Fibroblast of pulmonary artery (primary cell): ENCODE data around the gene NAP1L5.

Experiments
- DNase-seq: peaks from one replicate; pipeline ENCODE4 v3.0.0-alpha.2; 2010; ENCODE audit warnings: low read depth
- H3K4me3 ChIP-seq: replicated peaks from 2 replicates; pipeline ENCODE4 v1.5.1; 2011; ENCODE audit warnings: low read depth, mild to moderate bottlenecking, control low read depth, low read length, moderate library complexity
- TF ChIP-seq, protein P1 (sequence below): IDR thresholded peaks from 2 replicates; pipeline ENCODE4 v1.5.1; 2011; ENCODE audit warnings: mild to moderate bottlenecking, control low read depth, low read length, inconsistent platforms; ENCODE audit errors: missing control alignments

Gene NAP1L5

DNA sequence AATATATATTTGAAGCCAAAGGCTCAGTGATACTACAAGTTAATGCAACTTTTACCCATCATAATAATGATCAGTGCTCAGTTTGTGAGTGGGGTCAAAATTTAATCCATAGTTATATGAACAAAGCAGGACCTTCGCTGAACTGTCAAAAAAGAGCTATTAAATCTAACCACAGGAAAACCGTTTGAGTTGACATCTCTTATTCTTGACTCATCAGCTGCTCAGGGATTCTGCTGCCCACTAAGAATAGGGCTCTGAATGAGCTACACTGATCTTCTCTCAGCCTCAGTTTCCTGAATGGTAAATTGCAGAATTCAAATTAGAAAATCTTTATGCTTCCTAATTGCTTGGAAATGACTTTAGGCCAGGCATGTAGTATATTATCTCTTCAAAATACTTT is 44.9 kb upstream of the NAP1L5 start:
- TF ChIP-seq, protein P1, sequence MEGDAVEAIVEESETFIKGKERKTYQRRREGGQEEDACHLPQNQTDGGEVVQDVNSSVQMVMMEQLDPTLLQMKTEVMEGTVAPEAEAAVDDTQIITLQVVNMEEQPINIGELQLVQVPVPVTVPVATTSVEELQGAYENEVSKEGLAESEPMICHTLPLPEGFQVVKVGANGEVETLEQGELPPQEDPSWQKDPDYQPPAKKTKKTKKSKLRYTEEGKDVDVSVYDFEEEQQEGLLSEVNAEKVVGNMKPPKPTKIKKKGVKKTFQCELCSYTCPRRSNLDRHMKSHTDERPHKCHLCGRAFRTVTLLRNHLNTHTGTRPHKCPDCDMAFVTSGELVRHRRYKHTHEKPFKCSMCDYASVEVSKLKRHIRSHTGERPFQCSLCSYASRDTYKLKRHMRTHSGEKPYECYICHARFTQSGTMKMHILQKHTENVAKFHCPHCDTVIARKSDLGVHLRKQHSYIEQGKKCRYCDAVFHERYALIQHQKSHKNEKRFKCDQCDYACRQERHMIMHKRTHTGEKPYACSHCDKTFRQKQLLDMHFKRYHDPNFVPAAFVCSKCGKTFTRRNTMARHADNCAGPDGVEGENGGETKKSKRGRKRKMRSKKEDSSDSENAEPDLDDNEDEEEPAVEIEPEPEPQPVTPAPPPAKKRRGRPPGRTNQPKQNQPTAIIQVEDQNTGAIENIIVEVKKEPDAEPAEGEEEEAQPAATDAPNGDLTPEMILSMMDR, result no peak
- no peak for DNase-seq
- H3K4me3 ChIP-seq, result no peak overlapping the region

GRCh38 chr4:88738180-88738579 is 40.6 kb upstream of the NAP1L5 start:
- DNase-seq, result no peak
- TF ChIP-seq, protein P1, result no peak
- no peak overlapping the region for H3K4me3 ChIP-seq

DNA sequence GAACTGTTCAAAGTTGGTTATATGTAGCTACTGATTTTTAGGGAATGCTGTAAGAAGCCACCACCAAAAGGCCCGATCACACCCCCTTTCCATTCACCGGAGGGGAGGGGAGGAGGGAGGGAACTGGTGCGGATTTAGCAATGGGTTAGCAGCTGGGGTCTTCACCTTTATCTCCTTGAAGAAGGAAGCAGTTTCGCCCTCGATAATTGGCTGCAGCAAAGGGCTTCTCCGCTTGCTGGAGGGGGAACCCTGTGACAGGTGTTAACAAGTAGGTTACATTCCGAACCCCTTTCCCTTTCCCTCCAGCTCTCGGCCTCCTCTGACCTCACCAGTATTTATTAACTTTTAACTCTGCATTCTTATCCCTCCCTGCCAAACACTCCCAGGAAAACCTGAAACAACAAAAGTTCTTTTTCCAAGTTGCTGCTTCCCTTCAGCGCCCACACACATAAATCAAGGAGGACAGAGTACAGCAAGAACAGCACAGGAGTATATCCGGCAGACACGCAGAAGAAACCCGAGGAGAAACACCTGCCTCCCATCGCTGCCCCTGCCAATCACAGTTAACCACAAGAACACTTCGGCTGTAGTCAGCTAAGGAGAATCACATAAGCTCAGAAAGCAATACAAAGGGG is 39.8 kb upstream of the NAP1L5 start:
- DNase-seq, result no peak
- TF ChIP-seq, protein P1, result no peak
- no peak overlapping the region for H3K4me3 ChIP-seq

GRCh38 chr4:88736264-88736663 is 38.6 kb upstream of the NAP1L5 start:
- DNase-seq, result no peak
- no peak overlapping the region for H3K4me3 ChIP-seq
- TF ChIP-seq, protein P1, result no peak

- no peak overlapping the region for H3K4me3 ChIP-seq
- DNase-seq, result peak; percentile 13
- TF ChIP-seq, protein P1, result no peak
Measured at GRCh38 chr4:88735564-88735963, 37.9 kb upstream of the NAP1L5 start.

DNA sequence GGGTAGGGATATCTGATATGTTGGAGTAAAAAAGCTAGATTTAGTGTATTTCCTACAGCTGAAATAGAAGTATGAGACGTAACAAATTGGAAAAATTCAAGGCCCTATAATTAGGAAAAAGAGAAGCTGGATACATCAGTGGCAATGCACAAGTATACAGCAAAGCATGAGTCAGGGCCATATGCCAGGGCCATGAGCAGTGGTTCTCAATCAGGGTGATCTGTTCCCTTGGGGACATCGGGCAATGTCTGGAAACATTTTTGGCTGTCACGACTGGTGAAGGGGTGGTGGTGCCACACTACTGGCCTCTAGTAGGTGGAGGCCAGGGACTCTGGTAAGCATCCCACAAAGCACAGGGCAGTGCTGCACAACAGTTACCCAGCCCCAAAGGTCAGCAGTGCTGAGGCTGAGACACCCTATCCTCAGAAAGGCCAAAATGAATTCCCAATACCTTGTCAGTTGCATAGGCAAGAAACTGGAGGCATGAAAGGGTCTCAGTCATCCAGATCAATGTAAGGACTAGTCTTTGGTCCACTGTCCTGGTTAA is 36.8 kb upstream of the NAP1L5 start:
- no peak overlapping the region for H3K4me3 ChIP-seq
- TF ChIP-seq, protein P1, result no peak
- no peak for DNase-seq
